Brain microvascular endothelial cell (primary cell): ENCODE results near the gene GGCX.

Experiments
- DNase-seq: peaks from one replicate; pipeline ENCODE4 v3.0.0-alpha.2; 2020
- H3K27ac ChIP-seq: fragments of 250-450 bp; sonication (Bioruptor Pico); 2 replicates; pipeline ENCODE4 v1.5.1; 2020; ENCODE audit warnings: mild to moderate bottlenecking, moderate library complexity
- H3K27me3 ChIP-seq: fragments of 250-450 bp; sonication (Bioruptor Pico); replicated peaks from 2 replicates; pipeline ENCODE4 v1.5.1; 2020; ENCODE audit warnings: mild to moderate bottlenecking
- H3K36me3 ChIP-seq: fragments of 250-450 bp; sonication (Bioruptor Pico); replicated peaks from 2 replicates; pipeline ENCODE4 v1.5.1; 2020; ENCODE audit warnings: mild to moderate bottlenecking
- H3K4me3 ChIP-seq: 2 replicates; pipeline ENCODE4 v1.5.1; 2011; ENCODE audit warnings: low read depth, mild to moderate bottlenecking, control low read depth, low read length, moderate library complexity
- CTCF ChIP-seq: IDR thresholded peaks from 2 replicates; pipeline ENCODE4 v1.5.1; 2011; ENCODE audit warnings: low read depth, mild to moderate bottlenecking, moderate library complexity, low read length, control low read depth, inconsistent platforms; ENCODE audit errors: missing control alignments
- in situ Hi-C: cut with HindIII; loops from 2 replicates; pipeline ENCODE4 v1.10.0; 2017; ENCODE audit warnings: low sequenced_read_pairs, low pct_ligation_motif_present

The GGCX gene

GRCh38 chr2:85598594-85599340 lies 37.5 kb upstream of the GGCX start:
- peaks cover 15% of the 10 kb centered on the region for H3K36me3 ChIP-seq

GRCh38 chr2:85597241-85597640 lies 35.9 kb upstream of the GGCX start:
- Histone ChIP-seq H3K27ac (no peak overlapping the region), H3K36me3 (peaks cover 15% of the 10 kb centered on the region), H3K4me3 (no peak overlapping the region), H3K27me3 (no peaks in the 10 kb centered on the region)
- no peak for TF ChIP-seq CTCF
- in situ Hi-C loops = no loop called here
- DNase-seq = no peak

More at GRCh38 chr2:85598594-85599340, 37.5 kb upstream of the GGCX start:
- in situ Hi-C loops = no loop called here
- no peak for TF ChIP-seq CTCF
- no peak for DNase-seq
- Histone ChIP-seq H3K27ac (no peak overlapping the region), H3K4me3 (no peak overlapping the region), H3K27me3 (no peaks in the 10 kb centered on the region)

GRCh38 chr2:85596486-85597143 lies 35.3 kb upstream of the GGCX start:
- no peak for TF ChIP-seq CTCF
- H3K36me3 ChIP-seq = peaks cover 15% of the 10 kb centered on the region
- no peaks in the 10 kb centered on the region for H3K27me3 ChIP-seq
- no peak for DNase-seq
- in situ Hi-C loops = no loop called here
- no peak overlapping the region for H3K27ac ChIP-seq
- H3K4me3 ChIP-seq = peak overlapping the region; percentile 98

GRCh38 chr2:85596026-85596333 lies 34.7 kb upstream of the GGCX start:
- no peak for TF ChIP-seq CTCF
- Histone ChIP-seq H3K36me3 (peaks cover 15% of the 10 kb centered on the region), H3K27ac (peak overlapping the region; percentile 78), H3K4me3 (peak overlapping the region; percentile 98), H3K27me3 (no peaks in the 10 kb centered on the region)
- DNase-seq = no peak
- in situ Hi-C loops = no loop called here

- no peak for TF ChIP-seq CTCF
- no peaks in the 10 kb centered on the region for H3K27me3 ChIP-seq
- H3K36me3 ChIP-seq = peaks cover 15% of the 10 kb centered on the region
- H3K27ac ChIP-seq = peak within 1 kb of the TSS; percentile 78
- H3K4me3 ChIP-seq = peak within 1 kb of the TSS; percentile 98
- DNase-seq = peak; percentile 99
- in situ Hi-C loops = no loop called here
Measured at GRCh38 chr2:85595301-85596025, 34.2 kb upstream of the GGCX start, which contains the start of gene RNF181. Gene RNF181, plus strand, starts transcription at chr2:85595745. Its CDS starts 19 bp downstream, at chr2:85595764.
